Measurements from ENCODE around the gene RBM20.

- no peak for TF ChIP-seq CTCF (IDR thresholded peaks at IDR 0.05)
- no peak for TF ChIP-seq POLR2A (IDR thresholded peaks at IDR 0.05)
These were observed 154.2 kb downstream of the RBM20 start for GRCh38 chr10:110798340-110798739.

Measured in uterus (tissue), 2 donors.